Epithelial cell of proximal tubule (primary cell): ENCODE measurements around the gene IFNL2. TPM values are rescaled to one million over a fixed set of nuclear protein-coding genes. Genes with fewer than 3 reads are reported as not detected.
"Not testable (repeated sequence)": the region's sequence is repeated elsewhere in the genome, so short reads cannot be mapped to it uniquely, and the experiment has no call there.

ENCODE experiments used
- DNase-seq: peaks from one replicate; pipeline ENCODE4 v3.0.0-alpha.2; 2011; ENCODE audit warnings: low read depth
- H3K4me3 ChIP-seq: 2 replicates; pipeline ENCODE4 v1.5.1; 2011; ENCODE audit warnings: low read depth, mild to moderate bottlenecking, low read length
- CTCF ChIP-seq: conservative IDR thresholded peaks from 2 replicates; pipeline ENCODE4 v1.5.1; 2012; ENCODE audit warnings: low read depth, mild to moderate bottlenecking, low read length
- total RNA-seq: library from RNA; depleted of rRNA; stranded (reverse); fragments of >200 nt; gene quantifications from 2 replicates; pipeline ENCODE4 v1.2.3, GENCODE V29; 2015

Gene IFNL2
- total RNA-seq, 1 donor from 2014 or later, result not detected

GRCh38 chr19:39306075-39306474, 37.9 kb downstream of the IFNL2 start:
- TF ChIP-seq CTCF, result no peak
- DNase-seq, result no peak
- H3K4me3 ChIP-seq, result no peak overlapping the region

- no peak for TF ChIP-seq CTCF
- DNase-seq, result no peak
- H3K4me3 ChIP-seq, result no peak overlapping the region
Measured at GRCh38 chr19:39307046-39307821, 39.0 kb downstream of the IFNL2 start.

- no peak overlapping the region for H3K4me3 ChIP-seq
- TF ChIP-seq CTCF, result no peak
- no peak for DNase-seq
Measured at GRCh38 chr19:39307822-39308530, 39.8 kb downstream of the IFNL2 start.

- DNase-seq, result no peak
- no peak for TF ChIP-seq CTCF
- H3K4me3 ChIP-seq, result no peak overlapping the region
Measured at GRCh38 chr19:39308531-39309304, 40.5 kb downstream of the IFNL2 start.

GRCh38 chr19:39309305-39309670, 41.1 kb downstream of the IFNL2 start:
- not testable (repeated sequence) for H3K4me3 ChIP-seq, DNase-seq

- no peak for DNase-seq
- TF ChIP-seq CTCF, result no peak
- H3K4me3 ChIP-seq, result no peak overlapping the region
Measured at GRCh38 chr19:39310558-39311311, 42.5 kb downstream of the IFNL2 start.
